Thyroid gland (tissue), 4 donors: ENCODE results near the gene DDX3Y.

ENCODE experiments used
- POLR2A ChIP-seq, 2 donors: fragments of 450-650 bp; IDR thresholded peaks; one replicate each; pipeline ENCODE4 v1.6.1; 2017; ENCODE audit warnings: antibody characterized with exemption in 2 of 2, mild to moderate bottlenecking in 2 of 2, moderate library complexity in 1 of 2
- TF ChIP-seq, protein P1 (sequence below), 6 experiments: fragments of 200-600 bp in 3 of 6; fragments of 450-650 bp in 3 of 6; sonication (generic) in 3 of 6; IDR thresholded peaks; one replicate each; pipeline ENCODE4 v1.5.1; 2016 to 2019; ENCODE audit warnings: antibody characterized with exemption in 6 of 6, mild to moderate bottlenecking in 2 of 6, inconsistent platforms in 1 of 6, moderate library complexity in 1 of 6

DNA sequence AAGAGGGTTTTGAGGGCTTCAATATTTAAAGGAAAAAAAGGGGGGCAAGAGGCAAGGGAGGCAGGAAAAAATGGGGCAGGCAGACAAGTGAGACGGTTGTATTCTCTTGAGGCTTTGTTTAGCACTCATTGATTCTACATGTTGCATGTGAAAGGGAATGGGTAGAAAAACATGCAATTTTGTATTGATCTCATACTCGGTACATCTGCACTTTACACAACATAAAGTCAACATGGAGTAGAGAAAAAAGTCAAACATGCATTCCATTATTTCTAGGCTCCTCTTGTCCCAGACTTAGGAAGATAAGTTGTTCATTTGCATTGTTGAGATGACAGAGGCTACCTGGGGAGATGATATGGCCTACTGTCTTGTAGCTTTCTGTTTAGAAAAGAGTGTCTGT, 36.7 kb upstream of the DDX3Y start:
- TF ChIP-seq, protein P1, sequence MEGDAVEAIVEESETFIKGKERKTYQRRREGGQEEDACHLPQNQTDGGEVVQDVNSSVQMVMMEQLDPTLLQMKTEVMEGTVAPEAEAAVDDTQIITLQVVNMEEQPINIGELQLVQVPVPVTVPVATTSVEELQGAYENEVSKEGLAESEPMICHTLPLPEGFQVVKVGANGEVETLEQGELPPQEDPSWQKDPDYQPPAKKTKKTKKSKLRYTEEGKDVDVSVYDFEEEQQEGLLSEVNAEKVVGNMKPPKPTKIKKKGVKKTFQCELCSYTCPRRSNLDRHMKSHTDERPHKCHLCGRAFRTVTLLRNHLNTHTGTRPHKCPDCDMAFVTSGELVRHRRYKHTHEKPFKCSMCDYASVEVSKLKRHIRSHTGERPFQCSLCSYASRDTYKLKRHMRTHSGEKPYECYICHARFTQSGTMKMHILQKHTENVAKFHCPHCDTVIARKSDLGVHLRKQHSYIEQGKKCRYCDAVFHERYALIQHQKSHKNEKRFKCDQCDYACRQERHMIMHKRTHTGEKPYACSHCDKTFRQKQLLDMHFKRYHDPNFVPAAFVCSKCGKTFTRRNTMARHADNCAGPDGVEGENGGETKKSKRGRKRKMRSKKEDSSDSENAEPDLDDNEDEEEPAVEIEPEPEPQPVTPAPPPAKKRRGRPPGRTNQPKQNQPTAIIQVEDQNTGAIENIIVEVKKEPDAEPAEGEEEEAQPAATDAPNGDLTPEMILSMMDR (IDR thresholded peaks at IDR 0.05): no peak
- TF ChIP-seq POLR2A (IDR thresholded peaks at IDR 0.05): no peak
